HL-60 (cell line): ENCODE measurements around the gene ARHGEF4.

Experiments
- DNase-seq, 2 experiments: peaks; one replicate each; pipeline ENCODE4 v3.0.0-alpha.2; 2010 to 2020; ENCODE audit warnings: low read depth in 1 of 2, low spot score in 1 of 2
- H3K27ac ChIP-seq: fragments of 250-450 bp; sonication (Bioruptor Pico); replicated peaks from 2 replicates; pipeline ENCODE4 v1.5.1; 2020; ENCODE audit warnings: mild to moderate bottlenecking, moderate library complexity
- H3K27me3 ChIP-seq: fragments of 250-450 bp; sonication (Bioruptor Pico); 2 replicates; pipeline ENCODE4 v1.5.1; 2021; ENCODE audit warnings: mild to moderate bottlenecking, moderate library complexity; ENCODE audit not compliant: insufficient read depth, poor library complexity, severe bottlenecking
- H3K4me3 ChIP-seq: replicated peaks from 2 replicates; pipeline ENCODE4 v1.5.1; 2011; ENCODE audit warnings: mild to moderate bottlenecking, control low read depth, low read length; ENCODE audit not compliant: insufficient read depth
- GABPA ChIP-seq: IDR thresholded peaks from 2 replicates; pipeline ENCODE4 v1.6.1; 2012; ENCODE audit warnings: low read depth
- POLR2AphosphoS5 ChIP-seq: IDR thresholded peaks from 2 replicates; pipeline ENCODE4 v1.6.1; 2012; ENCODE audit warnings: low read depth
- SPI1 ChIP-seq: IDR thresholded peaks from 2 replicates; pipeline ENCODE4 v1.6.1; 2012; ENCODE audit warnings: low read depth, mild to moderate bottlenecking, borderline replicate concordance
- TF ChIP-seq, protein P1 (sequence below): IDR thresholded peaks from one replicate; pipeline ENCODE4 v1.5.1; 2011; ENCODE audit warnings: low read length, control low read depth, inconsistent platforms; ENCODE audit not compliant: insufficient read depth
- TF ChIP-seq, protein P2 (sequence below): IDR thresholded peaks from 2 replicates; pipeline ENCODE4 v1.6.1; 2012; ENCODE audit warnings: low read depth; ENCODE audit not compliant: insufficient replicate concordance

Gene ARHGEF4

GRCh38 chr2:130963196-130963848 is 126.6 kb downstream of the ARHGEF4 start:
- H3K27me3 ChIP-seq = peaks cover 32% of the 10 kb centered on the region
- H3K27ac ChIP-seq = no peak overlapping the region
- H3K4me3 ChIP-seq = no peak overlapping the region
- no peak for DNase-seq
- TF ChIP-seq POLR2AphosphoS5 = no peak
- TF ChIP-seq, protein P1, sequence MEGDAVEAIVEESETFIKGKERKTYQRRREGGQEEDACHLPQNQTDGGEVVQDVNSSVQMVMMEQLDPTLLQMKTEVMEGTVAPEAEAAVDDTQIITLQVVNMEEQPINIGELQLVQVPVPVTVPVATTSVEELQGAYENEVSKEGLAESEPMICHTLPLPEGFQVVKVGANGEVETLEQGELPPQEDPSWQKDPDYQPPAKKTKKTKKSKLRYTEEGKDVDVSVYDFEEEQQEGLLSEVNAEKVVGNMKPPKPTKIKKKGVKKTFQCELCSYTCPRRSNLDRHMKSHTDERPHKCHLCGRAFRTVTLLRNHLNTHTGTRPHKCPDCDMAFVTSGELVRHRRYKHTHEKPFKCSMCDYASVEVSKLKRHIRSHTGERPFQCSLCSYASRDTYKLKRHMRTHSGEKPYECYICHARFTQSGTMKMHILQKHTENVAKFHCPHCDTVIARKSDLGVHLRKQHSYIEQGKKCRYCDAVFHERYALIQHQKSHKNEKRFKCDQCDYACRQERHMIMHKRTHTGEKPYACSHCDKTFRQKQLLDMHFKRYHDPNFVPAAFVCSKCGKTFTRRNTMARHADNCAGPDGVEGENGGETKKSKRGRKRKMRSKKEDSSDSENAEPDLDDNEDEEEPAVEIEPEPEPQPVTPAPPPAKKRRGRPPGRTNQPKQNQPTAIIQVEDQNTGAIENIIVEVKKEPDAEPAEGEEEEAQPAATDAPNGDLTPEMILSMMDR = no peak
- TF ChIP-seq SPI1 = no peak
- TF ChIP-seq, protein P2, sequence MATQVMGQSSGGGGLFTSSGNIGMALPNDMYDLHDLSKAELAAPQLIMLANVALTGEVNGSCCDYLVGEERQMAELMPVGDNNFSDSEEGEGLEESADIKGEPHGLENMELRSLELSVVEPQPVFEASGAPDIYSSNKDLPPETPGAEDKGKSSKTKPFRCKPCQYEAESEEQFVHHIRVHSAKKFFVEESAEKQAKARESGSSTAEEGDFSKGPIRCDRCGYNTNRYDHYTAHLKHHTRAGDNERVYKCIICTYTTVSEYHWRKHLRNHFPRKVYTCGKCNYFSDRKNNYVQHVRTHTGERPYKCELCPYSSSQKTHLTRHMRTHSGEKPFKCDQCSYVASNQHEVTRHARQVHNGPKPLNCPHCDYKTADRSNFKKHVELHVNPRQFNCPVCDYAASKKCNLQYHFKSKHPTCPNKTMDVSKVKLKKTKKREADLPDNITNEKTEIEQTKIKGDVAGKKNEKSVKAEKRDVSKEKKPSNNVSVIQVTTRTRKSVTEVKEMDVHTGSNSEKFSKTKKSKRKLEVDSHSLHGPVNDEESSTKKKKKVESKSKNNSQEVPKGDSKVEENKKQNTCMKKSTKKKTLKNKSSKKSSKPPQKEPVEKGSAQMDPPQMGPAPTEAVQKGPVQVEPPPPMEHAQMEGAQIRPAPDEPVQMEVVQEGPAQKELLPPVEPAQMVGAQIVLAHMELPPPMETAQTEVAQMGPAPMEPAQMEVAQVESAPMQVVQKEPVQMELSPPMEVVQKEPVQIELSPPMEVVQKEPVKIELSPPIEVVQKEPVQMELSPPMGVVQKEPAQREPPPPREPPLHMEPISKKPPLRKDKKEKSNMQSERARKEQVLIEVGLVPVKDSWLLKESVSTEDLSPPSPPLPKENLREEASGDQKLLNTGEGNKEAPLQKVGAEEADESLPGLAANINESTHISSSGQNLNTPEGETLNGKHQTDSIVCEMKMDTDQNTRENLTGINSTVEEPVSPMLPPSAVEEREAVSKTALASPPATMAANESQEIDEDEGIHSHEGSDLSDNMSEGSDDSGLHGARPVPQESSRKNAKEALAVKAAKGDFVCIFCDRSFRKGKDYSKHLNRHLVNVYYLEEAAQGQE = no peak
- no peak for TF ChIP-seq GABPA

DNA sequence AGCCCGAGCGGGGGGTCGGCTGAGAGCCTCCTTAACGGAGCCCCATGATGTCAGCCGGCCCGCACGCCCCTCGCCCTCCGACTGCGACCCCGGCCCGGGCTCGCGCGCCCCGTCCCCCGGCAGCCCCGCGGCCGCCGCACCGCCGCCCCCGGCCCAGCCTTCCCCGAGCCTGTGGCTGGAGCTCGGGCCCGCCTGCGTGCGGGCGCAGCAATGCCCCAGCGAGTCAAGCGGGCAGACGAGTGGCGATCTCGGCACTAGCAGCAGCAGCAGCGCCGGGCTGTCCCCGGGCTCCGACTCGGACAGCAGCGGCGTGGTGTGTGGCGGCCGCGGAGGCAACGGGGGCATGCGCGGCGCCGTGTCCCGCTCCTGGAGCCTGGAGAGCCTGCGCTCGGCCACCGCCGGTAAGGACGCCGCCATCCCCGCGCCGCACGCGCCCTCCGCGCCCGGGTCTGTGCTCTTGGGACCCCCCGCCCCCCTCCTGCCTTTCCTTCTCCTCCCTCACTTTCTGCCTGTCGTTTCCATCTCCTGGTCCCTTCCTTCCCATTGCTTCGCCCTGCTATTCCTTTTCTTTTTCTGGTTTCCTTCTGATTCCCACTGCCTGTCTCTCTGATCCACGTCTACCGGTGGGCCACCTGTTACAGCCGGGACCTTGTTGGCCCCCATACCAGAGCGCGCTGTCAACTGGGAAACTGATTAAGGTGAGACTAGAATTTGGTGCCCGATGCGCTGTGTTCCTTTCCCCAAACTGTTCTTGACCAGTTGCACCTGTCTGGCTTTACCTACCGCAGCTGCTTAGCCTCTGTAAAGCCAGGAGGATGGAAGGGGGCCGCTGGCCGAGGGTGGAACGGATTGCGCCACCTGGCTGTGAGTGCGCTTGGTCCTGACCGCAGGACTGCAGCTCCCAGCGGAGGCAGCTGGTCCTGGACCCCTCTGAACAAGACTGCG is 127.4 kb downstream of the ARHGEF4 start:
- TF ChIP-seq, protein P2 = no peak
- Histone ChIP-seq H3K27me3 (peaks cover 32% of the 10 kb centered on the region), H3K27ac (no peak overlapping the region), H3K4me3 (no peak overlapping the region)
- peak in 1 of 2 experiments; percentile 7 for DNase-seq

GRCh38 chr2:130964931-130965330 is 128.2 kb downstream of the ARHGEF4 start:
- peaks cover 32% of the 10 kb centered on the region for H3K27me3 ChIP-seq
- no peak for DNase-seq

More at GRCh38 chr2:130964931-130965330, 128.2 kb downstream of the ARHGEF4 start:
- no peak overlapping the region for H3K4me3 ChIP-seq
- H3K27ac ChIP-seq = no peak overlapping the region
- TF ChIP-seq, protein P1 = no peak
- TF ChIP-seq POLR2AphosphoS5 (no peak), GABPA (no peak), SPI1 (no peak)
- TF ChIP-seq, protein P2 = no peak
